IPS DF 4.7 (cell line): Measurements from ENCODE around the gene TMEM132D.
"Not testable (repeated sequence)": the region's sequence is repeated elsewhere in the genome, so short reads cannot be mapped to it uniquely, and the experiment has no call there.

Experiments
- DNase-seq: peaks from one replicate; pipeline ENCODE4 v3.0.0-alpha.2; 2013; ENCODE audit warnings: low spot score; ENCODE audit errors: extremely low read depth

Gene TMEM132D

DNA sequence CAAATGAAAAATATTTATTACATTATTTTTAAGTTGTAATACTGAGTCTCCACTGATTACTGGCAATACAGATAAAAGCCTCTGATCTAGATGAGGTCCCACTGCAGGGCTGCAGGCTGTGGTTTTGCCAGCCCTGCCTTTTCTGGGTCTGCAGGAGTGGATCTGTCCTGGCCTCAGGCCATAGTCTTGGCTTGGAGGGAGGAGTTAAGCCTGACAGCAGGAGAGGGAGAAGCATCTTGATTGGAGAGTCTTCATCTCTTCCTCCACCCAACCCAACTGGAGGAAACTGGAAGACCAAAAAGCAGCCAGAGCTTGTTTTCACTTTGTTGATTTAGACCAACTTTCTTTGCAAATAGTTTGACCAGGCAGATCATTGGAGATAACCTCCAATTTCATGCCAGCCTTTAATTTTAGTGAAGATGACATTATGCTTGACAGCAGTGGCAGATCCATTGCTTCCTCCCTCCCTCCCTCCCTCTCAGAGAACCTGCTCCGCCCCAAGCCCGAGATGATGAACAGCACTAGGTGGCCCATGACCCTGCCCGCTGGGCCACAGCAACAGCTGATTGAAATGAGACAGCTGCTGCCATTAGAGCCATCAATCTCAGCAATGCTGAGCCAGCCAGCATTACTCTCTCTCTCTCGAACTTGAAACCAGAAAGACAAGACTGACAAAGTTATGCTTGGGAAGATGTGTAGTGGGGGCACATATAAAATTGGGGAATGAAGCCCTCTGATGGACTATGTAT is 828.2 kb downstream of the TMEM132D start:
- DNase-seq: no peak

DNA sequence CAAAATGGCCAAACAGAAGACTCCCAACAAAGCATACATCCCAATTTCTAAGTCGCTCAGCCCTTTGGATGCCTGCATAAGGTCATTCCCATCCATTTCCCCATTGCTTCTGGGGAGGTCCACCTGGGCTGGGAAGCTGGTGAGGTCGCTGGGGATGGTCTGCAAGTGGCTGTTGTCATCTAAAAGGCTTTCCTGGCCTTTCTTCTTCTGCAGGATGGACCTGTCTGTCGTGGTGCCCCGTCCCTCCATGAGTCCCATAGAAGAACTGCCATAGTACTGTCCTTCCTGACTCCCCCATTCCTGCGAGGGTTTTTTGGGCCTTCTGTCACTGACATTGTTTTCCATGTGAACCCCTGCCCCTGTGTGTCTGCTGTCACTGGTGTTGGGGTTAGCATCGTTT is 829.4 kb downstream of the TMEM132D start:
- no peak for DNase-seq

DNA sequence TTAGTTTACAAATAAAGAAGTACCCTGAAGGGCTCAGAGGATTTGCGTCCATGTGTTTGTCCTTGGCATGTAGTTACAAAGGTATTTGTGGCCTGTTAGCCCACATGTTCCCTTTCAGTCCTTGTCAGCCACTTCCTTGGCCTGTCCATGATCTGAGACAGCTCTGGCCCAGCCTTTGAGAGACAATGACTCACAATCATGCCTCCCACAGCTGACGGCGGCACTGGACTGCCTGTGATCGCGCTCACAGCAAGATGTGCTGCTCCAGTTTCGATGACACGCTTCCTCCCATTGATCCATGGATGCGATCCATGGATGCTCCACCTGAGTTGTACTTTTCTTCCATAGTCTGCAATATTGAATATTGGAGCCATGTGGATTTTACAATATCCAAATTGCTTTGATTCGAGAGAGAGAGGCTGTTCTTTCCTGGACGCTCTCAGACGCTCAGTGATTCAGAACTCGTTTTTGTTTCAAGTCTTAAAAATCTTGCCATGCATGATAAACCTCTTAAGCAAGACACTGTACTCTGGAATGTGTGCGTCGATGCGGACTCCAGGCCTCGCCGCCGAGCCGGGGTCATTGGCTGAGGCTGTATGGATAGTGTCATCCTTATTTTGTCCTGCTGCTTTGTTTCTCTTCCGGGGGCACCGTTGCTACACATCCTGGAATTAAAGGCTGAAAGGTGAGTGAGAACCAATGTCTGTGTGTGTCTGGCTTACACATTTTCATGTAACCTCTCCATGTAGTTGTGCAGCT is 830.5 kb downstream of the TMEM132D start:
- no peak for DNase-seq

DNA sequence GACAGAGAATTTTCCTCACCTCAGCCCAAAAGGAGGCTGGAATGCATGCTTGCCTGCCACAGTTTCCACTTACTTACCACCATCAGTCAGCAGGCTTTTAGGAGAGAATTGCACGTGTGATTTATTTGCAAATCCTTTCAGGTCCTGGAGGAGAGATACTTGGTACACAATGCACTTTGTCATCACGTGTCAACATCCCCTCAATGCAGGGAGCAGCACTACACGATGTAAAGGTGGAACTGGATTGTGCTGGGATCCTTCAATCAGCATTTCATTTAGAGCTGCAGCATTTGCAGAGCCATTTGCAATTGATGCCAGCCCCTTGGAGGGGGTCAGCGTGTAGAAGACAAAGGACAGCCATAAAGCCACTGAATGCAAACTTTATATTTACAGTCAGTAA is 832.5 kb downstream of the TMEM132D start:
- DNase-seq: no peak

DNA sequence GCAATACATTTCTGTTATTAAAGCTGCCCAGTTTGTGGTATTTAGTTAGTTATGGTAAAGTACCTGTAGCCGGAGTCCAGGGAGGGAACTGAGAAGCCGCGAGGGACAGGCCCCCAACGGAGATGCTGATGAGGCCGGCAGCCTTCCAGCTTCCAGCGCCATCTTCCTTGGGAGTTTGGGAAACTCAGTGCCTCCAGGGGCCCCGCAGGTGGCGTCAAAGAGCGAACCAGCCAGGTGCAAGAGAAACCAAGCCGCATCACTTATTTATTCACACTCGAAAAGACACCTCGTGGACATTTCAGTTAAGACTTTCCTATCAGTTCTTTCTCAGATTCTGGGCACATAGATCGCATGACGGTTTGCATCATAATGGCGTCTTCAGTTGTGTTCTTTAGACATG is 833.9 kb downstream of the TMEM132D start:
- DNase-seq: no peak

DNA sequence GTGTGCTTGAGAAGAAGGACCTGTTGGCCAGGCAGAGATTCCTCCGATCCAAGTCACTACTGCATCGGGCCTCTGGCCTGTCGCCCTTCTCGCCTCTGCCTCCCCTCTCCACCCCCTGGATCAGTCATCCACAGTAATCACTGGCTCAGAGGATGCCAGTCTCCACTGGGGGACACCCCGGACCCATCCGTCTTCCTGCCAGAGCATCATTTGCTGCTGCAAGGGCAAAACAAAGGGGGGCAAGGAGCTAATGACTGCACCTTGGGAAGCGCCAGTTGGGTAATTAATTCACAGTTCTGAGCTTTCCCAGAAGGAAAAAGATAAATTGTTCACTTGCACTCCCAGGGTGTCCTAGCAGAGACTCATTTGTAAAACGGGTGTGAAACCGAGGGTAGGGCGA is 835.1 kb downstream of the TMEM132D start:
- no peak for DNase-seq

DNA sequence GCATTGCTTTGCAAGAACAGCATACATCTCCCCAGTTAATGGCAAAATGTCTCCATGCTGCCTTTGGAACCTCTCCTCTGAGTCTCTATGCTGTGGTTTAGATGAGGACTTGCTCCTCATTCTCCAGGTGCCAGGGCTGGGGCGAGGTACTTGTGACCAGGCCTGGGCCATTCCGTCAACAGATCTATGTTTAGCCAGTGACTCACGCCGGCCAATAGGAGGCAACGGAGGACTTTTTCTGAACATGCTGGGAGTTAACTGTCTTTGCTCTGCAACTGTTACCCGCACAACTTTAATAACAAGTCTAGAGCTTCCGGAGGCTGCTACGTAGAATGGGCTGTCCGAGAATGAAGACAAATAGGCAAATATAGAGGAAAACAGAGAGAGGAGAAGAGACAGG is 836.3 kb downstream of the TMEM132D start:
- DNase-seq: no peak

DNA sequence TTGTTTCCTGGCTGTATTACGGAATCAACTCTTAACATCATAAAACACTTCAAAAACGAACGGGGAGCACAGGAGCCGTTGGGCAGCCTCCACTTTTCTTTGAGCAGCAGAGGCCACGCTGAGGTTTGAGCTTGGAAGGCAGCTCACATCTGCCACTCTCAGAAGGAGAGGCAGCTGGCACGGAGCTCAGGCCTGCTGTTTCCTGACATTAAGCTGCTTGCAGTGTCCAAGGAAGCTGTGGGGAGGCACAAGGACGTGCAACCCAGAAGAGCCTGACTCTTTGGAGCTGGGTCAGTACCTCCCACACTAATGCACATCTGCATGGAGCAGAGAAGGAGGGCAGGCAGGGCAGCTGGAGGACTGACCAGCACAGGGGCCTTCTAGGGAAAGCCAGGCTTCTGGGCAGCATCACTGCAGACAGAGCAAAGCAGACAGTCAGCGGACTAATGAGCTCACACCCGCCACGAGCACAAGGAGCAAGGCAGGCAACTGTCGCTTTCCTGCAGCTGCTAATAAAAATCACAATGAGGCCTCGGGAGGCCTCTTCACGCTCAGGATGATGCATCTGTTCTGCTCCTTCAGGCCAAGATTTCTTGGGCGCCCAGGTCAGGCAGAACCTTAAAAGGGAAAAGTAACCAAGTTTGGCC is 839.5 kb downstream of the TMEM132D start:
- DNase-seq: no peak

DNA sequence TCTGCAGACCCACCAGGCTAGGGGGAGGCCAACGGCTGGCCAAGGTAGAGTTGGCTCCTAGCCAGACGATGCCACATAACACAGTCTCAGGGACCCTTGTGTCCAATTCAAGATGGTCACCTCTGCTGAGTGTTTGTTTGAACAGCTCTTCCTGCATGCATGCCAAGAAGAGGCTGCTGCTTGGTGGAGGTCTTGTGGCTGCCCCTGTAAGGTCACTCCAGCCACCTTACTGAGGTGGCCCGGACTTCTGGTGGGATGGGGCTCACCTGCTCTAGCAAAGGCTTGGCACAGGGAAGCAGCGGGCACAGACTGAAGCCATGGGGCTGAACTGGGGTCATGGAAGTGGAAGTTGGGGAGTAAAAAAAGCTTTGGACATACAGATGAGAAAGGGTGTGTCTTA is 840.2 kb downstream of the TMEM132D start:
- DNase-seq: no peak

DNA sequence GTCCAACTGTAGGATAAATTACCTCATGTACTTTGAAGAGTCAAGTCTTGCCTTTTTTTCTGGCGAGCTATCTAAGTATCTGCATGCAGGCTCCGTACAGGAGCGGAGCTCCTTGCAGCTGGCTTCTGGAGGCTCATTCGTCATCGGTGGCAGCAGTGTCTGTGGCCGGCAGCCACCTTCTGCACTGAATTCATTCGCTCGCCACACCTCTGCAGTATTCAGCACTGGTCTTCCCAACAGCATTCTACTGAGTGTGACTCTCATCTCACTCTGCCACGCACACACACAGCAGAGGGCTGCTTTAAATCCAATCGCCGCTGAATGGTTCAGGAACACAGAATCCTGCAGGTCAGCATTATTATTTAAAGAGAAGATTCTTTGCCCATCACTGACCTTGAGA is 850.6 kb downstream of the TMEM132D start:
- DNase-seq: no peak

DNA sequence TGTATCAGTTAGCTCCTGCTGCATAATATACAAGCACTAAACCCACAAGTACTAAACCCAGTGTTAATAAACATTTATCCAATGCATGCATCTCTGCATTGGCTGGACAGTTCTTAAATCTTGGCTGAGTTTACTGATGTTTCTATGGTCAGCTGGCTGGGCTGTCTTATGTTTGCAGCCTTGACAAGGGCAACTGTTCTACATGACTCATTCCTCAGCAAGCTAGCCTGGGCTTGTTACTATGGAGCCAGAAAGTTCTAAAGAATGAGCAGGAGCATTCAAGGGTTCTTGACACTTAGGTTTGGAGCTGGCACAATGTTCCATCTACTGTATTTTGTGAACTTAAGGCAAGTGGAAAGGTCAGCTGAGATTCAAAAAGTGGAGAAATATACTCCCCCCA is 851.5 kb downstream of the TMEM132D start:
- no peak for DNase-seq

DNA sequence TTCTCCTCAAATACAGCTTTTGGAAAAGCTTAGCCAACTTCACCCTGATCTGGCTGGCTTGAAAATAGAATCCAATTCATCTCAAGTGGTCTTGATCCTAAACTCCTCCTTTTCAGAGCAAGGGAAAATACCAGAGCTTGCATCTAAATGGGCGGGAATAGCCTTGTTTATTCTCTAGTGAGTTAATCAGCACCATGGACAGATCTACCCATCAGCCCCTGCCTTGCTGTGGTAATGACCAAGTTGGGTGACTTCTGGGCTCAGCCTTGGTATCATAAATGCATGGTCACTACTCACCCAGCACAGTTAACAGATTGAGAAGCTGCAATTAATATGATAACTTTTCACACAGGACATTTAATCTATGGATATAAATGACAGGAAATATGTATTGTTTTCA is 853.9 kb downstream of the TMEM132D start:
- DNase-seq: peak; percentile 62

DNA sequence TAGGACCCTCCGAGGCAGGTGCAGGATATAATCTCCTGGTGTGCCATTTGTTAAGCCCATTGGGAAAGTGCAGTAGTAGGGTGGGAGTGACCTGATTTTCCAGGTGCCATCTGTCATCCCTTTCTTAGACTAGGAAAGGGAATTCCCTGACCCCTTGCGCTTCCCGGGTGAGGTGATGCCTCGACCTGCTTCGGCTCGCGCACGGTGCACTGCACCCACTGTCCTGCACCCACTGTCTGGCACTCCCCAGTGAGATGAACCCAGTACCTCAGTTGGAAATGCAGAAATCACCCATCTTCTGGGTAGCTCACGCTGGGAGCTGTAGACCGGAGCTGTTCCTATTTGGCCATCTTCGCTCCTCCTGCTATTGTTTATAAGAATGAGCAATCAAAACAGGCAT is 860.5 kb downstream of the TMEM132D start:
- not testable (repeated sequence) for DNase-seq

DNA sequence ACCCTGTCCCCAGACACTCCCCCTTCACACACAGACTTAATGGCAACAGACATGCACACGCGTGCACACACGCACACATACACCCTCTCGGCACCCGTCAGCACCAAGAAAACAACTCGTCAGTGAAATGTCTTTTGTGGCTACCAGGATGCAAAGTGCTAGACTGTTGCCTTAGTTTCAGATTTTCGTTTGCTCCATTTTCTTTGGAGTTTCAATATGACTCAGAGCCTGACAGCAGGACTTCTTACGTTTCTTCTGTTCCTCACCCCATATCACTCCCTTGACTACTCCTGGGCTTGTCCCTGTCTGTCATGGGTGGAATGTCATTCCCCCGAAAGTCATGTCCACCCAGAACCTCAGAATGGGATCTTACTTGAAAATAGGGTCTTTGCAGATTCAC is 867.7 kb downstream of the TMEM132D start:
- DNase-seq: no peak

DNA sequence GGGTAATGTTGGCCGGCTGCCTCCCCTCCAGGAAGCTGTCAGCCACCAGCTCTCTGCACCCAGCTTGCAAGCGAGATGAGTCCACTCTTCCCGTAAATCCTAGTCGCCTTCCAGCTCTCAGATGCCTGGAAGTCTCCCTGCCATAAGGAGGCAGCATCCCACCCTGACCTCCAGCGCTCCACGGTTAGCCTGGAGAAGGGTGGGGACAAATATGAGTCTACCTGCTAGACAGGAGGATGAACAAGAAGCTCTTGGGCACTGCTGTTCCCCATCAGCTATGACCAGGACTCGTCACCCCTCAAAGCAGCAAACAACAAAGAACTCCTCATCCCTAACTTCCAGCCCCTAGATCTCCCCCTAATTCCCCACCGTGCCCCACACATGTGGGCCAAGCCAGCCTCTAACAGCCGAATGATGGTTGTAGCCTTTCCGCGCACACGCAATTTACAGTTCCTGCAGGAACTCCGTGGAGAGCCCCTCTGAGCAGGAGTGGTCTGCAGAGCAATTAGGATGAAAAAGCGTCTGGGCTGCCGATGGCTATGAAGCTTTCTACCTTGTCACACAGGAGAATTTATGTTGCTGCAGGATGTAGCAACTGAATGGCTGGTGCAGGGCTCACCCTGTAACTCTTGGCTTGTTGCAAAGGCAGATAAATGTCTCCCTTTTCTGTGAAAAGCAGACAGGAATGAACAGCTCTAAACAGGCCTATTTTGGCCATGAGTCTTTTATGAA is 869.1 kb downstream of the TMEM132D start:
- DNase-seq: no peak

DNA sequence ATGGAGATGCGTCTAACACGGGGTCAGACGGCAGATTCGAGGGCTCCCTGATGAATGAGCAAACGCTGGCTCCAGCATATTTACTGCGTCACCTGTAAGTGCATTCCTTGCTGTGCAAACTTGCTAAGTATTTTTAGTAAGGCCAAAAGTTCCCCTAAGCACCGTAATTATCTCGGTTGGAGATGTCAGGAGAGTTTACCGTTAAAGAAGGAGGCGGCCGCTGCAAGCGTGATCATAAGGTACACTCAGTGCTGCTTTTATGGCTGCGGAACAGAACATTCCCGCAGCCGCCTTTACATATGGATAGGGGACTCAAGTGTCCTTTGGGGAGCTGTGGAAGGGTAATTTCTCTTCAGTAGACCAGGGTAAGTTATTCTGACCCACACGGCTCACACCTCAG is 875.0 kb downstream of the TMEM132D start:
- DNase-seq: no peak

DNA sequence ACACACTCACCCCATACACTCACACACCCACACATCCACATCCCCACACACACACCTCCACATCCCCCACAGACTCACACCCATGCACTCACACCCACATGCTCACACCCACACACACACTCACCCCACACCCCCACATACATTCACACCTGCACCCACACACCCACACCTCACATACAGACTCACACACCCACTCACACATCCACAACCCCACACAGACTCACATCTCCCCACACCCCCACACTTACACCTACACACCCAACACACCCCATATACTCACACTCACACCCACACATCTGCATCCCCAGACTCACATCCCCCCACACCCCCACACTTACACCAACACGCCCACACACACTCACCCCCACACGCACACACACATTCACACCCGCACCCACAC is 878.8 kb downstream of the TMEM132D start:
- DNase-seq: no peak
